ENCODE measurements around the gene ZCCHC24. TPM values are rescaled to one million over a fixed set of nuclear protein-coding genes. Genes with fewer than 3 reads are reported as not detected.

The ZCCHC24 gene
- total and polyA plus RNA-seq, 2 donors (not counting 1 experiment from before 2014, with no cell fraction given), result 33.2 to 44.4 TPM

DNA sequence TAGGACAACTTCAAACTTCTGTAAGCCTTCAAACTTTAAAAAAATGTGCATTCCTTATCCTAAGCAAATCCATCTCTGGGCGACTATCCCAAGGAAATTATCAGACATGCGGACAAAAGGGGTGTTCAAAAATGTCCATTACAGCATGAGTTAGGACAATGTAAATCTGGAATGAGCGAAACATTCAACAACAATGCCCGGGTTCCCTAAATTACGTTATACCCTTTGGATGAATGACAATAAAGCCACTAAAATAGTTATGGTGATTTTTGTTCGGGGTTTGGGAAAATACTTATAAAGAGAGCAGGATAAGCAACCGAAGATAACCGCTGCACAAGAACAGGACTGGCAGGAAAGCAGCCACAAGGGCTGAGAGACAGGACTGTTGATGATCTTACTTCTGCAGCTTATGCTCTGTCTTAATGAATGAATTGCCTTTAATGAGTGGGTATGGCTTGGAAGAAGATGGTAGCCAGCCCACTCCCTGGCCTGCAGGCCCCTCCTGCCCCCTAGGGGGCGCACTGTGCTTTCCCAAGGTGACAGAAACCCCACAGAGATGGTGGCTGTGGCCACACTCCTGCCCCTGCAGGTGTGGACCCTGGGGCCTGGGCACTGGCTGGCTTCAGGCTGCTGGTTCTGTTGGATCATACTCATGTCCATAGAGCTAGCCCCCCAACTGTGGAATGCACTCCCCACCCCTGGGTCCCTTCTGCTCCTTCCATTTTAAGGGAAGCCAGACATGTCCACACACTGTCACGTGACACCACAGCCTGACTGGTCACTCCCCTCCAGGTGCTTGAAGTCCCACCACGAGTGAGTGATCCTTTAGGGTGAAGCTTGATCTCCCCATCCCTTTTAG, 45.0 kb downstream of the ZCCHC24 start:
- H3K9ac ChIP-seq (ENCODE audit: insufficient read depth, low read length), result no peak overlapping the region
- H3K36me3 ChIP-seq (ENCODE audit: control insufficient read depth, insufficient read depth, low read length), result no peaks in the 10 kb centered on the region
- TF ChIP-seq EZH2 (IDR thresholded peaks at IDR 0.05; ENCODE audit: low read length, missing control alignments), result no peak
- TF ChIP-seq, protein P1, sequence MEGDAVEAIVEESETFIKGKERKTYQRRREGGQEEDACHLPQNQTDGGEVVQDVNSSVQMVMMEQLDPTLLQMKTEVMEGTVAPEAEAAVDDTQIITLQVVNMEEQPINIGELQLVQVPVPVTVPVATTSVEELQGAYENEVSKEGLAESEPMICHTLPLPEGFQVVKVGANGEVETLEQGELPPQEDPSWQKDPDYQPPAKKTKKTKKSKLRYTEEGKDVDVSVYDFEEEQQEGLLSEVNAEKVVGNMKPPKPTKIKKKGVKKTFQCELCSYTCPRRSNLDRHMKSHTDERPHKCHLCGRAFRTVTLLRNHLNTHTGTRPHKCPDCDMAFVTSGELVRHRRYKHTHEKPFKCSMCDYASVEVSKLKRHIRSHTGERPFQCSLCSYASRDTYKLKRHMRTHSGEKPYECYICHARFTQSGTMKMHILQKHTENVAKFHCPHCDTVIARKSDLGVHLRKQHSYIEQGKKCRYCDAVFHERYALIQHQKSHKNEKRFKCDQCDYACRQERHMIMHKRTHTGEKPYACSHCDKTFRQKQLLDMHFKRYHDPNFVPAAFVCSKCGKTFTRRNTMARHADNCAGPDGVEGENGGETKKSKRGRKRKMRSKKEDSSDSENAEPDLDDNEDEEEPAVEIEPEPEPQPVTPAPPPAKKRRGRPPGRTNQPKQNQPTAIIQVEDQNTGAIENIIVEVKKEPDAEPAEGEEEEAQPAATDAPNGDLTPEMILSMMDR (conservative IDR thresholded peaks at IDR 0.05 in 1 of 2, IDR thresholded peaks at IDR 0.05 in 1 of 2; ENCODE audit: low read depth in 1 of 2, low read length in 2 of 2), result peak; percentile 49 to 70
- no peaks in the 10 kb centered on the region for H3K27me3 ChIP-seq (ENCODE audit: control insufficient read depth, insufficient read depth, low read length)
- no peaks in the 10 kb centered on the region for H4K20me1 ChIP-seq (ENCODE audit: control insufficient read depth, extremely low read depth, insufficient read depth, low read length)
- H3K4me2 ChIP-seq (ENCODE audit: extremely low read depth, insufficient read depth, low read length), result peak overlapping the region; percentile 59
- no peaks in the 10 kb centered on the region for H3K9me3 ChIP-seq (ENCODE audit: control insufficient read depth, insufficient read depth, low read depth, low read length)
- DNase-seq (ENCODE audit: low read depth in 2 of 2), result no peak
- H3K79me2 ChIP-seq (ENCODE audit: control insufficient read depth, insufficient read depth, low read length), result peaks cover 27% of the 10 kb centered on the region
- peak overlapping the region; percentile 95 for H3K27ac ChIP-seq (ENCODE audit: insufficient read depth, low read length)
- peak overlapping the region in 2 of 4 experiments; percentile 31 to 45 for H3K4me3 ChIP-seq (replicated peaks in 1 of 4; ENCODE audit: control extremely low read depth in 1 of 4, insufficient read depth in 1 of 4, low read depth in 3 of 4, low read length in 4 of 4)
- no peak overlapping the region for H2AFZ ChIP-seq (ENCODE audit: low read length)
- peaks cover 70% of the 10 kb centered on the region for H3K4me1 ChIP-seq (ENCODE audit: control insufficient read depth, extremely low read depth, insufficient read depth, low read length)

DNA sequence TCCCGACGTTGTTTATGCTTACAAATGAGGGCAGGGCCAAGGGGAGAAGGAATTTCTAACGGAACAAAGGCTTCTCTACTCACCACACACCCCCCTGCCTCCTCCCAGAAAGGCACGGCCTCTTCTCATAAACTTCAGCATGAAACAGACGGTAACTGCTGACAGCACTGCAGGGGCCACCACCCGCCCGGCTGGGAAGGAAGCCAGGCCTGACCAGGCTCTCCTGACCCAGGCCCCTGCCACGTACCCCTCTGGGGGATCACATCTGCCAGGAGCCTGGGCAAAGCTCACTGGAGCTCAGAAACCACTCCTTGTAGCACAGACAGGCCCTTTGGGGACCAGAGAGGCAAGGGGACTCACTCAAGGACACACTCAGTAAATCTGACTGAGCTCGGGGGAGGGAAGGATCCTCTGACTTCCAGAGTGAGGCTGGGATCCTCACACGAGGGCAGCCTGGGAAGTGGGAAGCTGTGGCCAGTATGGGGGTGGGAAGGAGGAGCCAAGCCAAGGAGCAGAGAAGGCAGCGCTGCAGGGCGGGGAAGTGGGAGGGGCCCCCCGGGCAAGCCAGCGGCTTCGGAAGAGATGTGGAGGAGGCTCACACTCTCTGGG, 46.1 kb downstream of the ZCCHC24 start:
- Histone ChIP-seq H3K27ac (ENCODE audit: insufficient read depth, low read length) (peak overlapping the region; percentile 95), H4K20me1 (ENCODE audit: control insufficient read depth, extremely low read depth, insufficient read depth, low read length) (no peaks in the 10 kb centered on the region), H3K79me2 (ENCODE audit: control insufficient read depth, insufficient read depth, low read length) (peaks cover 27% of the 10 kb centered on the region), H3K9me3 (ENCODE audit: control insufficient read depth, insufficient read depth, low read depth, low read length) (no peaks in the 10 kb centered on the region), H3K9ac (ENCODE audit: insufficient read depth, low read length) (peak overlapping the region; percentile 72), H3K4me2 (ENCODE audit: extremely low read depth, insufficient read depth, low read length) (peak overlapping the region; percentile 71), H2AFZ (ENCODE audit: low read length) (no peak overlapping the region), H3K4me1 (ENCODE audit: control insufficient read depth, extremely low read depth, insufficient read depth, low read length) (peaks cover 61% of the 10 kb centered on the region), H3K27me3 (ENCODE audit: control insufficient read depth, insufficient read depth, low read length) (no peaks in the 10 kb centered on the region), H3K4me3 (replicated peaks in 1 of 4; ENCODE audit: control extremely low read depth in 1 of 4, insufficient read depth in 1 of 4, low read depth in 3 of 4, low read length in 4 of 4) (peak overlapping the region in 1 of 4 experiments; percentile 45), H3K36me3 (ENCODE audit: control insufficient read depth, insufficient read depth, low read length) (peaks cover under 1% of the 10 kb centered on the region)
- no peak for TF ChIP-seq EZH2 (IDR thresholded peaks at IDR 0.05; ENCODE audit: low read length, missing control alignments)
- TF ChIP-seq, protein P1 (conservative IDR thresholded peaks at IDR 0.05 in 1 of 2, IDR thresholded peaks at IDR 0.05 in 1 of 2; ENCODE audit: low read depth in 1 of 2, low read length in 2 of 2), result no peak
- peak; percentile 97 to 98 for DNase-seq (ENCODE audit: low read depth in 2 of 2)

DNA sequence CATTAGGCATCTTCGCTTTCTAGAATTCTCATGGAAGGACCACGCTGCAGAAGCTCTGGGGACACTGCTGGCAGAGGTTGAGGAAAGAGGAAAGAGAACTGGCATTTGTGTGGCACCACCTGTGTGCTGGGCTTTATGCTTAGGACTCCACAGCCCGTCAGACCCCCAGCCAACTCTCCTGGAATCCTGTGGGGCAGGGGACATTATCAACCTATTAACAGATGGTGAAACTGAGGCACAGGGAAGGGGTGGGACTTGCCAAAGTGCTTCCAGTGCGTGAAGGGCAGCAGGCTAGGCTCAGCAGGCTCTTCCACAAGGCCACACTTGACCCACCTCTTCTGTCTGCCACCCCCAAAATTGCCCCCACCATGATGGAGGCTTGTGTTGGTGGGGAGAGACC, 46.8 kb downstream of the ZCCHC24 start:
- H3K9ac ChIP-seq (ENCODE audit: insufficient read depth, low read length), result peak overlapping the region; percentile 25
- no peaks in the 10 kb centered on the region for H3K27me3 ChIP-seq (ENCODE audit: control insufficient read depth, insufficient read depth, low read length)
- DNase-seq (ENCODE audit: low read depth in 2 of 2), result no peak
- H4K20me1 ChIP-seq (ENCODE audit: control insufficient read depth, extremely low read depth, insufficient read depth, low read length), result no peaks in the 10 kb centered on the region
- H3K36me3 ChIP-seq (ENCODE audit: control insufficient read depth, insufficient read depth, low read length), result peaks cover 1% of the 10 kb centered on the region
- H3K4me1 ChIP-seq (ENCODE audit: control insufficient read depth, extremely low read depth, insufficient read depth, low read length), result peaks cover 56% of the 10 kb centered on the region
- peak overlapping the region; percentile 95 for H3K27ac ChIP-seq (ENCODE audit: insufficient read depth, low read length)
- no peak overlapping the region for H2AFZ ChIP-seq (ENCODE audit: low read length)
- H3K4me2 ChIP-seq (ENCODE audit: extremely low read depth, insufficient read depth, low read length), result peak overlapping the region; percentile 71
- H3K79me2 ChIP-seq (ENCODE audit: control insufficient read depth, insufficient read depth, low read length), result peaks cover 26% of the 10 kb centered on the region
- TF ChIP-seq EZH2 (IDR thresholded peaks at IDR 0.05; ENCODE audit: low read length, missing control alignments), result no peak
- TF ChIP-seq, protein P1 (conservative IDR thresholded peaks at IDR 0.05 in 1 of 2, IDR thresholded peaks at IDR 0.05 in 1 of 2; ENCODE audit: low read depth in 1 of 2, low read length in 2 of 2), result no peak
- peak overlapping the region in 1 of 4 experiments; percentile 15 for H3K4me3 ChIP-seq (replicated peaks in 1 of 4; ENCODE audit: control extremely low read depth in 1 of 4, insufficient read depth in 1 of 4, low read depth in 3 of 4, low read length in 4 of 4)
- no peaks in the 10 kb centered on the region for H3K9me3 ChIP-seq (ENCODE audit: control insufficient read depth, insufficient read depth, low read depth, low read length)

All from fibroblast of lung (primary cell).